ENCODE data around the gene NOL4L. TPM values are rescaled to one million over a fixed set of nuclear protein-coding genes. Genes with fewer than 3 reads are reported as not detected.

Gene NOL4L
- total and polyA plus RNA-seq, 7 donors: 0.61 to 2.7 (median 1.3) TPM

DNA sequence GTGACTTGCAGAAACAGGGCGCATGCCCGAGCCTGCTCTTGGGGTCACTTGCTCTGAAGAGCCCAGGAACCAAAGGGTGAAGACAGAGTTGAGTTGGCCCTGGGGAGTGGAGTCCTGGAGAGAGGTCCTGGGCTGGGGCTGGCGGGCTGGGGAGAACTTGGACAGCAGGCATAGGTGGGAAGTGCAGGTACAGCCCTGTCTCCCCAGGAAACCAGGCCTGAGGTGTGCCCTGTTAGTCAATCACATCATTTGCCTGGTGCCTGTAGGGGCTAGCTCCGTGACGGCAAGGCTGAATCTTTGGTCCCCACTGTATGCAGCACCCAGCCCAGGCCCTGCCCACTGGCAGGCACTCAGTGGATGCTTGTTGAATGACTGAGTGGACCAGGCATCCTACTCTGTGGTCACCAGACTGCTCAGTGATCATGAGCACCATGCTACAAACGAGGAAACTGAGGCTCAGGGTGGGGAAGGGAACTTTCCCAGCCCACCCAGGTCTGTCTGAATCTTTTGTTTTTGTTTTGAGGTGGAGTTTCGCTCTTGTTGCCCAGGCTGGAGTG lies 15.6 kb upstream of the NOL4L start:
- WGBS, 3 donors: 84 to 91% (median 88%) methylated on average over 7 of the region's 7 CpGs
- Histone ChIP-seq H3K36me3 (ENCODE audit: insufficient read depth in 1 of 2, low read depth in 1 of 2) (no peaks in the 10 kb centered on the region), H3K4me3 (no peak overlapping the region), H3K27ac (no peak overlapping the region), H3K27me3 (ENCODE audit: insufficient read depth in 3 of 3, low read length in 2 of 3) (no peaks in the 10 kb centered on the region), H3K4me1 (no peaks in the 10 kb centered on the region), H3K9me3 (no peaks in the 10 kb centered on the region)
- DNase-seq: no peak
- intact Hi-C loops (cut with DNase I): no loop called here
- TF ChIP-seq, protein P1, sequence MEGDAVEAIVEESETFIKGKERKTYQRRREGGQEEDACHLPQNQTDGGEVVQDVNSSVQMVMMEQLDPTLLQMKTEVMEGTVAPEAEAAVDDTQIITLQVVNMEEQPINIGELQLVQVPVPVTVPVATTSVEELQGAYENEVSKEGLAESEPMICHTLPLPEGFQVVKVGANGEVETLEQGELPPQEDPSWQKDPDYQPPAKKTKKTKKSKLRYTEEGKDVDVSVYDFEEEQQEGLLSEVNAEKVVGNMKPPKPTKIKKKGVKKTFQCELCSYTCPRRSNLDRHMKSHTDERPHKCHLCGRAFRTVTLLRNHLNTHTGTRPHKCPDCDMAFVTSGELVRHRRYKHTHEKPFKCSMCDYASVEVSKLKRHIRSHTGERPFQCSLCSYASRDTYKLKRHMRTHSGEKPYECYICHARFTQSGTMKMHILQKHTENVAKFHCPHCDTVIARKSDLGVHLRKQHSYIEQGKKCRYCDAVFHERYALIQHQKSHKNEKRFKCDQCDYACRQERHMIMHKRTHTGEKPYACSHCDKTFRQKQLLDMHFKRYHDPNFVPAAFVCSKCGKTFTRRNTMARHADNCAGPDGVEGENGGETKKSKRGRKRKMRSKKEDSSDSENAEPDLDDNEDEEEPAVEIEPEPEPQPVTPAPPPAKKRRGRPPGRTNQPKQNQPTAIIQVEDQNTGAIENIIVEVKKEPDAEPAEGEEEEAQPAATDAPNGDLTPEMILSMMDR (IDR thresholded peaks at IDR 0.05): no peak
- ATAC-seq: no peak

DNA sequence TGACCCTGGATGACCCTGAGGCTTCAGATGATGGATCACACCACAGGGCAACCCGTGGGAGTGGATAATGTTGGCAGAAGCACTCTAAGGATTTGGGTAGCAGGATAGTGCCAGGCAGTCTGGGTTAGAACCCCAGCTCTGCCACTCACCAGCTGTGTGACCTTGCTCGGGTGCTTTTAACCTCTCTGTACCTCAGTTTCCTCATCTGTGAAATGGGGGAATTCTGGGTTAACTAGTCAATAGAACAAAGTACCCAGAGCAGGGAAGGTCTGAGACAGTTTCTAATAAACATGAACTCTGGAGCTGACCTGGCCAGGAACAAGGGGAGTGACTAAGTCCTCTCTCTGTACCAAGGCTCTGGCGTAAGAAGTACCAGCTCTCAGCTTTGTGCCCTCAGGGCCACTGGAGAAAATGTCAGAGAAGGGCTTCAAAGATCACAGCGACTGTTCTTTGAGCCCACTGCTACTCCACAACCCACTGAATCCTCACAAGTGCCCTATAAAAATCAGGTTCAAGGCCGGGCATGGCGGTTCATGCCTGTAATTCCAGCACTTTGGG lies 14.7 kb upstream of the NOL4L start:
- H3K27ac ChIP-seq: no peak overlapping the region
- WGBS, 3 donors: 79 to 86% (median 81%) methylated on average over 6 of the region's 6 CpGs
- TF ChIP-seq, protein P1 (IDR thresholded peaks at IDR 0.05): no peak

DNA sequence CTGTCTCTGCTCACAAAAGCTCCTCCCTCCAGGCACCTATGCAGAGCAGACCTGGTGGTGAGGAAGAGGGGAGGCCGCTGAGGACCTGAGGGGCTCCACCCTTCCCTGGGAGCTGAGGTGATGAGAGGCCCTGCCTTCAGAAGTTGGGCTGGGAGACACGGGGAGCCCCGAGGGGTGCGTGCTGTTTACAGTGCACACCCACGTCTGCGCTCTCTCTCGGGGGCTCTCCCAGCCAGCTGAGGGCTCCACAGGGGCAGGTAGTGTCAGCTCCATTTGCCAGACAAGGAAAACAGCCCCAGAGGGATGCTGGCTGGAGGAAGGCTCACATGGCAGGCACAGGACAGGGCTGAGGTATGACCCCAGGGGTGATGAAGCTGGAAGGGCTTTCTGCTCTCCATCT lies 13.5 kb upstream of the NOL4L start:
- intact Hi-C loops (cut with DNase I): no loop called here
- no peaks in the 10 kb centered on the region for H3K4me1 ChIP-seq
- no peaks in the 10 kb centered on the region for H3K9me3 ChIP-seq
- TF ChIP-seq, protein P1 (IDR thresholded peaks at IDR 0.05): no peak
- 59 to 63% (median 60%) methylated on average over 7 of the region's 7 CpGs for WGBS, 3 donors
- H3K36me3 ChIP-seq (ENCODE audit: insufficient read depth in 1 of 2, low read depth in 1 of 2): no peaks in the 10 kb centered on the region
- DNase-seq: no peak
- no peak for ATAC-seq
- no peaks in the 10 kb centered on the region for H3K27me3 ChIP-seq (ENCODE audit: insufficient read depth in 3 of 3, low read length in 2 of 3)
- no peak overlapping the region for H3K27ac ChIP-seq
- H3K4me3 ChIP-seq: no peak overlapping the region

More for the DNA sequence above, 14.7 kb upstream of the NOL4L start:
- ATAC-seq: no peak
- no peaks in the 10 kb centered on the region for H3K4me1 ChIP-seq
- H3K9me3 ChIP-seq: no peaks in the 10 kb centered on the region
- intact Hi-C loops (cut with DNase I): no loop called here
- DNase-seq: no peak
- no peaks in the 10 kb centered on the region for H3K36me3 ChIP-seq (ENCODE audit: insufficient read depth in 1 of 2, low read depth in 1 of 2)
- no peaks in the 10 kb centered on the region for H3K27me3 ChIP-seq (ENCODE audit: insufficient read depth in 3 of 3, low read length in 2 of 3)
- H3K4me3 ChIP-seq: no peak overlapping the region

DNA sequence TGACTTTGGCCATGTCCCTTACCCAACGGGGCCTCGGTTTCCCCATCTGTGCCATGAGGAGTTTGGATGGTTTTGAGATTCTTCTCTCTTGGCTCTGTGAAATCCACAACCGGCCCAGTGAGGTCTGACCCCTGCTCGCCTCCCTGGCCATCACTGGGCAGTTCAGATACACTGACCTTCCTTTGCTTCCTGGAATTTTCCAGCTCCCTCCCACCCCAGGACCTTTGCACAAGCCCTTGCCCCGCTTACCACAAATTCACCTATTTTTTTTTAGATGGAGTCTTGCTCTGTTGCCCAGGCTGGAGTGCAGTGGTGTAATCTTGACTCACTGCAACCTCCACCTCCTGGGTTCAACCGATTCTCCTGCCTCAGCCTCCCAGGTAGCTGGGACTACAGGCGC lies 12.6 kb upstream of the NOL4L start:
- no peak for DNase-seq
- no peaks in the 10 kb centered on the region for H3K36me3 ChIP-seq (ENCODE audit: insufficient read depth in 1 of 2, low read depth in 1 of 2)
- H3K9me3 ChIP-seq: no peaks in the 10 kb centered on the region
- ATAC-seq: no peak
- no peak overlapping the region for H3K4me3 ChIP-seq
- WGBS, 3 donors: 70 to 83% (median 80%) methylated on average over 7 of the region's 7 CpGs
- intact Hi-C loops (cut with DNase I): no loop called here
- no peaks in the 10 kb centered on the region for H3K4me1 ChIP-seq
- TF ChIP-seq, protein P1 (IDR thresholded peaks at IDR 0.05): no peak
- no peaks in the 10 kb centered on the region for H3K27me3 ChIP-seq (ENCODE audit: insufficient read depth in 3 of 3, low read length in 2 of 3)
- H3K27ac ChIP-seq: no peak overlapping the region
